GM20000 (cell line): ENCODE measurements around the gene GRID1.

Experiments used
- DNase-seq: peaks from one replicate; pipeline ENCODE4 v3.0.0; 2012; ENCODE audit warnings: low spot score
- CTCF ChIP-seq: IDR thresholded peaks from 2 replicates; pipeline ENCODE4 v1.5.1; 2012; ENCODE audit warnings: mild to moderate bottlenecking, control low read depth; ENCODE audit errors: extremely low read depth, missing control alignments

The GRID1 gene

GRCh38 chr10:86045896-86046295 is 320.7 kb downstream of the GRID1 start:
- DNase-seq: no peak
- no peak for TF ChIP-seq CTCF

- no peak for DNase-seq
- no peak for TF ChIP-seq CTCF
These were observed 322.6 kb downstream of the GRID1 start for GRCh38 chr10:86044029-86044428.

GRCh38 chr10:86043236-86043635 is 323.4 kb downstream of the GRID1 start:
- TF ChIP-seq CTCF: no peak
- no peak for DNase-seq

GRCh38 chr10:86042161-86042560 is 324.4 kb downstream of the GRID1 start:
- no peak for TF ChIP-seq CTCF
- no peak for DNase-seq

- DNase-seq: no peak
- TF ChIP-seq CTCF: no peak
These were observed 325.5 kb downstream of the GRID1 start for GRCh38 chr10:86041116-86041515.

GRCh38 chr10:86038371-86038770 is 328.2 kb downstream of the GRID1 start:
- no peak for DNase-seq
- TF ChIP-seq CTCF: no peak

- no peak for DNase-seq
- no peak for TF ChIP-seq CTCF
These were observed 329.5 kb downstream of the GRID1 start for GRCh38 chr10:86037096-86037495.
